Measurements from ENCODE around the gene SLC22A23. TPM values are rescaled to one million over a fixed set of nuclear protein-coding genes. Genes with fewer than 3 reads are reported as not detected.

The SLC22A23 gene
- polyA plus RNA-seq, 1 donor (not counting 4 experiments of a cell fraction or from before 2014, with no cell fraction given) = 4.3 TPM

DNA sequence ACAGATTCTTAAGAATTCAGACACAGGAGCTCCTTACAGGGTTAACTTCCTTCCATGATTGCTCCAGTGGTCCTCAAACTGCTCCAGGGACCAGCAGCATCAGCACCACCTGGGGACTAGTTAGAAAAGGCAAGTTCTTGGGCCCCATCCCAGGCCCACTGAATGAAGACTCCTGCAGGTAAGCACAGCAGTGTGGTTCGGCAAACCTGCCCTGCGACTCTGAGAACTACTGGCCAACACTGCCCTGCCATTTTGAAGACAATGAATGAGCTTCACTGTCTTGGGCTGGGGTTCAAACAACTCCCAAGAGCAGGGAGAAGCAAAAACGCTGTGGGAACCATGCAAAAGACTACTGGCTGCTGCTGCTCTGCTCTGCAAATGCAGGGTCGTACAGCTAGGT is 39.4 kb downstream of the SLC22A23 start:
- dilution Hi-C loops (cut with MboI; ENCODE audit: extremely low pct_ligation_motif_present, low sequenced_read_pairs) = loop anchor here (25.0 kb wide), 1 partner anchor 295 kb away; no protein-coding TSS in a partner anchor
- Histone ChIP-seq H3K36me3 (ENCODE audit: control insufficient read depth in 2 of 2, extremely low read depth in 1 of 2, insufficient read depth in 2 of 2, low read length in 2 of 2) (no peaks in the 10 kb centered on the region), H2AFZ (ENCODE audit: control insufficient read depth, low read length) (no peak overlapping the region), H3K27me3 (ENCODE audit: control insufficient read depth, extremely low read depth, insufficient read depth, low read length) (no peaks in the 10 kb centered on the region), H3K4me3 (ENCODE audit: control insufficient read depth in 2 of 3, extremely low read depth in 1 of 3, insufficient read depth in 2 of 3, low read depth in 1 of 3, low read length in 3 of 3) (no peak overlapping the region), H4K20me1 (ENCODE audit: control insufficient read depth, extremely low read depth, insufficient read depth, low read length) (no peaks in the 10 kb centered on the region), H3K9me3 (ENCODE audit: control insufficient read depth, low read depth, low read length) (no peaks in the 10 kb centered on the region), H3K79me2 (ENCODE audit: control insufficient read depth, insufficient read depth, low read length) (no peaks in the 10 kb centered on the region), H3K9ac (ENCODE audit: control insufficient read depth, extremely low read depth, insufficient read depth, low read length) (no peak overlapping the region), H3K27ac (ENCODE audit: control insufficient read depth, insufficient read depth, low read length) (no peak overlapping the region), H3K9me1 (ENCODE audit: control insufficient read depth, extremely low read depth, insufficient read depth, low read length) (peaks cover 2% of the 10 kb centered on the region), H3K4me2 (ENCODE audit: control insufficient read depth, extremely low read depth, insufficient read depth, low read depth, low read length) (no peak overlapping the region), H3K4me1 (ENCODE audit: control insufficient read depth, extremely low read depth, insufficient read depth, low read length) (peaks cover 22% of the 10 kb centered on the region)
- DNase-seq (ENCODE audit: low read depth, low spot score) = no peak
- FAIRE-seq = no peak
- TF ChIP-seq EZH2 (IDR thresholded peaks at IDR 0.05; ENCODE audit: low read length) = no peak
- TF ChIP-seq, protein P1, sequence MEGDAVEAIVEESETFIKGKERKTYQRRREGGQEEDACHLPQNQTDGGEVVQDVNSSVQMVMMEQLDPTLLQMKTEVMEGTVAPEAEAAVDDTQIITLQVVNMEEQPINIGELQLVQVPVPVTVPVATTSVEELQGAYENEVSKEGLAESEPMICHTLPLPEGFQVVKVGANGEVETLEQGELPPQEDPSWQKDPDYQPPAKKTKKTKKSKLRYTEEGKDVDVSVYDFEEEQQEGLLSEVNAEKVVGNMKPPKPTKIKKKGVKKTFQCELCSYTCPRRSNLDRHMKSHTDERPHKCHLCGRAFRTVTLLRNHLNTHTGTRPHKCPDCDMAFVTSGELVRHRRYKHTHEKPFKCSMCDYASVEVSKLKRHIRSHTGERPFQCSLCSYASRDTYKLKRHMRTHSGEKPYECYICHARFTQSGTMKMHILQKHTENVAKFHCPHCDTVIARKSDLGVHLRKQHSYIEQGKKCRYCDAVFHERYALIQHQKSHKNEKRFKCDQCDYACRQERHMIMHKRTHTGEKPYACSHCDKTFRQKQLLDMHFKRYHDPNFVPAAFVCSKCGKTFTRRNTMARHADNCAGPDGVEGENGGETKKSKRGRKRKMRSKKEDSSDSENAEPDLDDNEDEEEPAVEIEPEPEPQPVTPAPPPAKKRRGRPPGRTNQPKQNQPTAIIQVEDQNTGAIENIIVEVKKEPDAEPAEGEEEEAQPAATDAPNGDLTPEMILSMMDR (optimal IDR thresholded peaks at IDR 0.05 in 1 of 3, IDR thresholded peaks at IDR 0.05 in 1 of 3, conservative IDR thresholded peaks at IDR 0.05 in 1 of 3; ENCODE audit: extremely low read depth in 1 of 3, insufficient read depth in 2 of 3, low read length in 3 of 3) = no peak

DNA sequence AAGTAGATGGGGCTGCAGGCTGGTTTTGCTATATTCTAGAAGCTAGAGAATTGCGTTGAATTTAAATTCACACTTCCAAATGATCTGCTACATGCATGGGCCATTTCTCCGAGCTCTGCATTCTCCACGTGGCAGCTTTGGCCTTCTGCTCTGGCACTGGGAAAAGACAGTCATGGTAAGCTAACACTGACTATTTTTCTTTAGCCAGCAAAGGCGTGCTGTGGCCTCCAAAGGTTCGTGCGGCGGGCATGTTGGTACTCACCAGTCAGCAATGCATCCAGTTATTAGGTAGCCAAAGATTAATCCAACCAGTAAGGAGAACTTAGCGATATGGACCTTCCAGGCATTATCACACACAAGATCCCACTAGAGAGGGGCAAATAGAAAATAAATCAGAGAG is 41.4 kb downstream of the SLC22A23 start:
- Histone ChIP-seq H3K4me1 (ENCODE audit: control insufficient read depth, extremely low read depth, insufficient read depth, low read length) (peaks cover 15% of the 10 kb centered on the region), H3K9me3 (ENCODE audit: control insufficient read depth, low read depth, low read length) (no peaks in the 10 kb centered on the region), H2AFZ (ENCODE audit: control insufficient read depth, low read length) (no peak overlapping the region), H3K79me2 (ENCODE audit: control insufficient read depth, insufficient read depth, low read length) (no peaks in the 10 kb centered on the region), H4K20me1 (ENCODE audit: control insufficient read depth, extremely low read depth, insufficient read depth, low read length) (no peaks in the 10 kb centered on the region), H3K9ac (ENCODE audit: control insufficient read depth, extremely low read depth, insufficient read depth, low read length) (no peak overlapping the region), H3K27me3 (ENCODE audit: control insufficient read depth, extremely low read depth, insufficient read depth, low read length) (no peaks in the 10 kb centered on the region), H3K36me3 (ENCODE audit: control insufficient read depth in 2 of 2, extremely low read depth in 1 of 2, insufficient read depth in 2 of 2, low read length in 2 of 2) (no peaks in the 10 kb centered on the region), H3K27ac (ENCODE audit: control insufficient read depth, insufficient read depth, low read length) (no peak overlapping the region), H3K9me1 (ENCODE audit: control insufficient read depth, extremely low read depth, insufficient read depth, low read length) (no peaks in the 10 kb centered on the region), H3K4me2 (ENCODE audit: control insufficient read depth, extremely low read depth, insufficient read depth, low read depth, low read length) (no peak overlapping the region), H3K4me3 (ENCODE audit: control insufficient read depth in 2 of 3, extremely low read depth in 1 of 3, insufficient read depth in 2 of 3, low read depth in 1 of 3, low read length in 3 of 3) (no peak overlapping the region)
- dilution Hi-C loops (cut with MboI; ENCODE audit: extremely low pct_ligation_motif_present, low sequenced_read_pairs) = loop anchor here (25.0 kb wide), 1 partner anchor 297 kb away; no protein-coding TSS in a partner anchor
- no peak for DNase-seq (ENCODE audit: low read depth, low spot score)
- no peak for FAIRE-seq
- TF ChIP-seq, protein P1 (optimal IDR thresholded peaks at IDR 0.05 in 1 of 3, IDR thresholded peaks at IDR 0.05 in 1 of 3, conservative IDR thresholded peaks at IDR 0.05 in 1 of 3; ENCODE audit: extremely low read depth in 1 of 3, insufficient read depth in 2 of 3, low read length in 3 of 3) = no peak
- TF ChIP-seq EZH2 (IDR thresholded peaks at IDR 0.05; ENCODE audit: low read length) = no peak

All from keratinocyte (primary cell).